ENCODE measurements around the gene ZFAND5. TPM values are rescaled to one million over a fixed set of nuclear protein-coding genes. Genes with fewer than 3 reads are reported as not detected.

ZFAND5 gene
- total RNA-seq, 1 donor from 2014 or later = 105 TPM

DNA sequence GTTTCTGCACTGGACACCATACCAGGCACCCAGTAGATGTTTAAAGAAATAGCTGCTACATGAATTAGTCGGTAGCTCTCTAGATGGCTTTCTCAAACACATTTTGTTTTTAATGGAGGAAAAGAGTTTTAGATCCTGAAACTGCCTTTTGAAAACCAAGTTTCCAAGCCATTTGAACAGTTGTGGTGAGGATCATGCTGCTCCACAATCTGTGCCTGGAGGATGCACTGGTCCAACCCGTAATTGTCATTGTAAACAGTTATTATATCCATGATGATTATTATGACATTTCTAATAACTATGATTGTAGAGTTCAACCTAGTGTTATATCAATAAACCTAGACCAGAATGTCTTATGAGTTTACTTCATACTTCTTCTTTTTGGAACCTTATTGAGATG is 35.9 kb upstream of the ZFAND5 start:
- TF ChIP-seq CTCF (conservative IDR thresholded peaks at IDR 0.05; ENCODE audit: low read depth, low read length) = no peak
- H3K4me3 ChIP-seq (ENCODE audit: low read depth, low read length) = no peak overlapping the region
- DNase-seq (ENCODE audit: low read depth) = no peak

DNA sequence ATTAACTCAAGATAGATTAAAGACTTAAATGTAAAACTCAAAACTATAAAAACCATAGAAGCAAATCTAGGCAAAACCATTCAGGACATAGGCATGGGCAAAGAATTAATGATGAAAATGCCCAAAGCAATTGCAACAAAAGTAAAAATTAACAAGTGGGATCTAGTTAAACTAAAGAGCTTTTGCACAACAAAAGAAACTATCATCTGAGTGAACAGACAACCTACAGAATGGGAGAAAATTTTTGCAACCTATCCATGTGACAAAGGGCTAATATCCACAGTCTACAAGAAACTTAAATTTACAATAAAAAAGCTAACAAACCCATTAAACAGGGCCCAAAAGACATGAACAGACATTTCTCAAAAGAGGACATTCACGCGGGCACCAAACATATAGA is 34.4 kb upstream of the ZFAND5 start:
- TF ChIP-seq CTCF (conservative IDR thresholded peaks at IDR 0.05; ENCODE audit: low read depth, low read length) = no peak
- no peak for DNase-seq (ENCODE audit: low read depth)
- H3K4me3 ChIP-seq (ENCODE audit: low read depth, low read length) = no peak overlapping the region

DNA sequence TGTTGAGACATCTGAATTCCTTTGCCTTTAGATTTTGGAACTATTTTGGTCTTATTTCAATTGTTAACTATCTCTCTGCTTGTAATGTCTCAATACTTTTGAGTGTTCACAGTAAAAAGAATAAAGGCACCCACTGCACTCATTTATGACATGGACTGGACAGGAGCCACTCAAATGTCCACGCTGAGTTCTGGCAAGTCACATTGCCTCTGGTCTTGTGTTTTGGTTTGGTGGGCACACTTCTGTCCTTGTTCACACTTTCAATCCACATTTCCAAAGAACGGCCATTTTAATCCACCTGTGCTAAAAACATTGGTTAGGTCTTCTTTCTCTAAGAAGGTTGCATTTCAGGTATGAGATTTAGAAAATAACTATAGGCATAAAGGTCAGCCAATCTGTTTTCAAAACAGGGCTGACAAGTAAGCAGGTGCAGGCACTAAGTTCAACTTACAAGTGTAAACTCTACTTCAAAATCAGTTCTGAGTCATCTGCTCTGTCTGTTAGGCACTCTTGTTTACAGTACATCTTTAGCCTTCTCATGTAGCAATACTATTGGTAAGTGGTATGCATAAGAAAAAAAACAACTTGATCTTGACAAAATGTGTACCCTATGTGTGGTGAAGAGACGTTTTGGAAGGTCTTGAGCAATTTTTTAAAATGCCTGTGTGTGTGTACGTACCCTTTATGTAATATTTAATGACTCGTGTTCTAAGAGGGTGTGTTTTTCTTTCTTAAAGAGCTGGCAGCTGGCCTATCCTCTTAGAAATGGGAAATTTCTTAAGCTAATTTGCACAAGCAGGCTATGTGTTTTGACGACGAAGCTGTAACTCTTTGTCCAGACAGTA is 31.5 kb upstream of the ZFAND5 start:
- TF ChIP-seq CTCF (conservative IDR thresholded peaks at IDR 0.05; ENCODE audit: low read depth, low read length) = no peak
- peak; percentile 61 for DNase-seq (ENCODE audit: low read depth)
- H3K4me3 ChIP-seq (ENCODE audit: low read depth, low read length) = no peak overlapping the region

- DNase-seq (ENCODE audit: low read depth) = no peak
- no peak for TF ChIP-seq CTCF (conservative IDR thresholded peaks at IDR 0.05; ENCODE audit: low read depth, low read length)
- H3K4me3 ChIP-seq (ENCODE audit: low read depth, low read length) = no peak overlapping the region
These were observed 29.1 kb upstream of the ZFAND5 start for GRCh38 chr9:72394066-72394465.

GRCh38 chr9:72390907-72391306 is 25.9 kb upstream of the ZFAND5 start:
- no peak overlapping the region for H3K4me3 ChIP-seq (ENCODE audit: low read depth, low read length)
- TF ChIP-seq CTCF (conservative IDR thresholded peaks at IDR 0.05; ENCODE audit: low read depth, low read length) = no peak
- no peak for DNase-seq (ENCODE audit: low read depth)

- no peak overlapping the region for H3K4me3 ChIP-seq (ENCODE audit: low read depth, low read length)
- DNase-seq (ENCODE audit: low read depth) = no peak
- TF ChIP-seq CTCF (conservative IDR thresholded peaks at IDR 0.05; ENCODE audit: low read depth, low read length) = no peak
These were observed 21.2 kb upstream of the ZFAND5 start for GRCh38 chr9:72386186-72386585.

All from epithelial cell of proximal tubule (primary cell).